SK-N-MC (cell line): ENCODE results near the gene ZNF560.

Source experiments
- EZH2 ChIP-seq: fragments of 200-600 bp; sonication (generic); IDR thresholded peaks from one replicate; pipeline ENCODE4 v1.6.1; 2017; ENCODE audit warnings: antibody characterized with exemption
- FOXP2 ChIP-seq: optimal IDR thresholded peaks from 2 replicates; pipeline ENCODE3; 2011; ENCODE audit warnings: mild to moderate bottlenecking, moderate library complexity; ENCODE audit not compliant: insufficient read depth; ENCODE audit errors: extremely low read length, control extremely low read depth
- POLR2AphosphoS5 ChIP-seq: IDR thresholded peaks from 2 replicates; pipeline ENCODE4 v1.6.1; 2012; ENCODE audit warnings: mild to moderate bottlenecking, low read depth, low read length, borderline replicate concordance

GRCh38 chr19:9507285-9507684 lies 8.9 kb upstream of the ZNF560 start:
- TF ChIP-seq POLR2AphosphoS5 (no peak), EZH2 (no peak), FOXP2 (no peak)
